Activated naive CD4-positive, alpha-beta T cell treated with anti-CD3 and anti-CD28 coated beads, Interleukin-2, amount 50 U/mL, for 16 hours (primary cell): ENCODE data around the gene LIPC.
A peak's percentile ranks its signal among the peaks of the same experiment; 100 is the strongest.

Experiments used
- DNase-seq: peaks from one replicate; pipeline ENCODE4 v3.0.0-alpha.2; 2020

The LIPC gene

DNA sequence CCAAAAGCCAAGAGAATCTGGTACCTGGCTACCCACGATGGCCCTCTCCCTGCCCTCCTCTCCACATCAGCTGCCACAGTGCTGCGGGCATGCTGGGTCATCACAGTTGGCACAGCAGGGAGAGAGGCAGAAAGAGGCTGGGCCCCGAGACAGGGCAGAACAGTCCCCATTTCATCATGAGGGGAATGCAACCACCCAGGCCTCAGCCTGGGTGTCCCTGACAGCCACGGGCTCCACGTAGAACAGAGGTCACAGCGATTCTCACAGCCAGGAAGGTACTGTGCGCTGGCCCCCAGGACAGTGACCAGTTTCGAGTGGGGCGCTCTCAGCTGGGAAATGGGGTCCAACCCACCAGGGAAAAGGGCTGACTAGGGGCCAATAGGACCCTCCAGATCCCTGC is 6.3 kb downstream of the LIPC start:
- DNase-seq = no peak

DNA sequence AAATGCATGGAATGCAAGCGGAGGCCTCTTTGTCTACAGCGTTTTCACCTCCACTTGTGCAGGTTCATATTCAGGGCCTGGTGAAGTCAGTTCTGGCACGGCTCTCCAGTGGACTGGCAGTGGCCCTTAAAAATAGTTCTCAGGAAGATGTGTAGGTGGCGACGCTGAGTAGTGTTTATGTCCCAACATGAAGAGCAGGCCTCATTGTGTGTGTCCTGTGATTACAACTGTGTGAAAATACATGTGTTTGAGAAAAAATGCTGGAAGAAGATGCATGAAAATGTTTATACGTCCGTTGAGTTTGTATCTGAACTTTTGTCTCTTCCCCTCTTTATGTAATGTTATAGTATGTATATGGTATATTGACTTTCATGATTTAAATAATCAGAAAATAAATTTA is 7.2 kb downstream of the LIPC start:
- peak; percentile 29 for DNase-seq

DNA sequence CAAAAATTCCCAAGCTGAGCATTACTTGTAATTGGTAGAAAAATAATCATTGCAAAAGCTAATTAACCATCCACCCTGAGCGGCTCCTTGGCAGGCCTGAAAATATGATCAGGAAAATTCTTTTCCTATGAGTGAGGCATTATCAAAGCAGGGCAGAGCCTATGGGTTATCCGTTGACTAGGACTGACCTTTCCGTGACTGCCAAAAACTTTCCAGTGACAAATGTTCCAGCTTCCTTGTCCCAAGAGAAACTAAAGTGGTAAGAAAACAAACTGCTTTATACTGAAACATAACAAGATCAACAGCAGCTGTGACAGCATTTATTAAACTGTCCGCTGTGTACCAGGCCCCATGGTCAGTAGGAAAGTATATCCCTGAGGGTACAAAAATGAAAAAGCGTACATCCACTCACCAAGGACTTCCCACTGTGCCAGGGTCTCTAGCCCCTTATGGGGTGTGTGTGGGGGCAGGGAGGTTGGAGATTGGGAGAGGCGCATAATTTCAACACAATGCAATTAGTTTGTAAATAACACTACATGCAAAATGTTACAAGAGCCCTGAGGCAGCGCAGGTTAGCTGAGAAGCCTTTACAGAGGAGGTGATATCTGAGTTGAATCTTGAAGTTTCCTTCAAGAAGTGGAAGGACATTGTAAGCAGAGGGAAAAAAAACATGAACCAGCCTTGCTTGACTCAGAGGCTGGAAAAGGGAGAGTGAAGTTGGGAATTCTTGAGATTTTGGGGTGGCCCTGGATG is 8.5 kb downstream of the LIPC start:
- no peak for DNase-seq

DNA sequence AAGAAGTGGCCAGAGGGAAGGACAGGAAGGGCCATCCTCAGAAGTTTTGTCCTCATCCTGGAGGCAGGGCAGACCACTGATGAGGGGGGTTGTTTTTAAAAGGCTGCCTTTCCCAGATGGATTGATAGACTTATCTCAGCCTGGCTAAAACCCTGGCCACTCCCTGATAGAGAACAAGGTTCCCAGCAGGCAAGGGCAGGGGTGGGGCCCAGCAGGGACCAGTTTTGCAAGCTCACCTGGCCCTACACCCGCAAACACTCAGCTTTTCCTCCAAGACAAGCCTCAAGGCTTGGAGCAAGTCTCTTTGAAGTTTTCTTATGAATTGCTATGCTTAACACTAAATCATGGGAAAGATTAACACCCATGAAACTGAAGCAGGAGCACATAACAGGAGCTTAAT is 9.1 kb downstream of the LIPC start:
- no peak for DNase-seq

DNA sequence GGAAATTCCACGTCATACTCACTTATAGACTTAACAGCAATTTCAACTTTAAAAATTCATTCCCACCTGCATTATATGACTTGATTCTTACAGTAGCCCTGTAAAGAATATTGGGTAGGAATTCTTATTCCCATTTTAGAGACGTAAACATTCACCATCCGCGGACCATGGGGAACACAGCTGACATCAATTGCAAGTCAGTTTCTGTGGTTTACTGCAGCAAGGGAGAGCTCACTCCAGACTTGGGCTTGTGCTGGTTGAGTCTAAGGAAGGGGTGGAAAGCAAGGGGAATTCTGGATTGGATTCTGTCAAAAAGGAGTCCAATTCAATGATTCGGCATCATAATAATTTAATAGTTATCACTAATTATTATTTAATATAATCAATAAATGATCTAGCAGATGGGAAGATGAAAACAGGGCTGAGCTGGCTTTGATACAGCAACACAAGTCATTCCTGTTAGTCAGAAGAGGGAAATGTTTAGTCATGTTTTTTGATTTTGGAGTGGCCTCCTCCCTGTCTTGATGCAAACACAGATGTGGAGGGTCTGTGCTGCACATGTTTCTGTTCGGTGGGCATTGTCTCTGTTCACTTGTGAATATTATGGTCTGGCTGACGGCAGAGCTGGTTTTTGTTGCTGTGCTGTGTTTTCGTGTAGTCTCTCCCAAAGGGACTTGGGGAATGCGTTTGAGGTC is 9.7 kb downstream of the LIPC start:
- DNase-seq = no peak

DNA sequence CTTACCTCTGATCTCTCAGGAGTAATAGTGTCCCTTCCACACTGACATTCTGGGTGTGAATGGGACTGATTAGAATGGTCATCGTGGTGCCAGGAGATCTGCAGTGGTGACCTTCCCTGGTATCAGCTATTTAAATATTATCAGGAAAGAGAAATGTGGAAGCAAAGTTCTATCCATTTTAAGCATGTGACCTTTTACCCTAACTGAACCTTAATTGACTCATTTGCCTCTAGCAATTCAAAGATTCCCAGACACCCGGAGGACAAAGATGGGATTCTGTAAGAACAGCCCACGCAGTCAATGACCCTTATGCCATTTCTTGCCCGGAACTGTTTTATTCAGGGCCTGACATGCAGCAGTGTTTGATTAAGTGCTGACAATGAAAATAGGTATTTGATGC is 10.3 kb downstream of the LIPC start:
- no peak for DNase-seq

DNA sequence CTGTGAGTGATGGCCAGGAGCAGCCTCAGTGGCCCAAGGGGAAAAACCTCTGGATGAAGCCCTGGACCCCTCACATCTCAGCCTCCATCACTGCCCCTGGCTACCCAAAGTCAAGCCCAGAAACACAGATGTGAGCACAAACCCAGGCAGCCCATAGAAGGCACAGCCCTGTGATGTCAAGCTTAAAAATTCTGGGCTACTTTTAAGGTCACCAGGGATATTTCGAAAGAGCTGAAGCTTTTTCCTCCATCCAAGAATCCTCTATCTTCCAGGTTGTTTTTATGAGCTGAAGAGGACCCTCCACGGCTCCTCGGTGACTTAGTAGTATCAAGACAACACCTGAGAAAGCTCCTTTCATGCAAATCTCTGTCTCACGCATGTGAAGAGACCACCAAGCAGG is 11.5 kb downstream of the LIPC start:
- no peak for DNase-seq

DNA sequence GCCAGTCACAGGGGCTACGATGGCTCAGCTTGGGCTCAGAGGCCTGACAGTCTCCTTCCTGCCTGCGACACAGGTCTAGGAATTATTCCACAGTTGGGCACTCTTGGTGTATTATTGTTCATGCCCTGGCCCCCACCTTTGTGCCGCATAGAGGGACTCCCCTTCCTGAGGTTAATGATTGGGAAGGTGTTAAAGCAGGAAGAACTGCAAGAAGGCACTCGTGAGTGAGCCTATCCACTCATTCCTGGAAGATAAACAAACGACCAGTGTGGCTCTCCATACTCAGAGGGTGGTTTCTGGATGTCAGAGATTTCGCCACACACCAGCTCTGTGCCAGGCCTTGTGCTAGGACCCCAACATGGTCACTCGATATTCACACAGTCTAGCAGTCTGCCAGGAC is 12.3 kb downstream of the LIPC start:
- no peak for DNase-seq

DNA sequence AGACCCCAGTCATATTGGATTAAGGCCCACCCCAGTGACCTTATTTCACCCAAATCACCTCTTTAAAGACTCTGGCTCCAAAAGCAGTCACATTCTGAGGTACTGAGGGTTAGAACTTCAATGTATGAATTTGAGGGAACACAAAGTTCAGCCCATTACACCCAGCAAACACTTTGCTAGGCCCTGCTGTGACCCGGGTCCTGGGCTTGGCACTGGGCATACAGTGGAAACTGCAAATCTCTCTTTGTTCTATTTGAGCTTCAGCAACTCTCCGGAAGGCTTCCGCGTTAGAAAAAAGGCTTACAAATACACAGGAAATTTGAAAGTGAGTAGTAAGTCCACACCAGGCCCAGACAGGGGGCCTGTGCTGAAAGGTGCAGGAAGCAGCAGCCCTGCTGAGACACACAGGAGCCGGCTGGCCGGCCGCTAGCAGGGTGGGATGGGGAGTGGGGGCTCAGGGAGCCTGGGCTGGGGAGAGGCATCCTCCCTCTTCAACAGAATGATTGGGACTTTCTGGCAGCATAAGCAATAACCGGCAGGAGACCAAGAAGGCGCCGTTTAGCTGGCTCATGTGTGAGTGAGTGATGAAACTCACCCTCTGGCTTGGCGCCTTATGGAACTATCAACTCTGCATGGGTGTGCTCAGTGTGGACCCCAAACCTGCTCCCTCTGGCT is 13.0 kb downstream of the LIPC start:
- DNase-seq = no peak

DNA sequence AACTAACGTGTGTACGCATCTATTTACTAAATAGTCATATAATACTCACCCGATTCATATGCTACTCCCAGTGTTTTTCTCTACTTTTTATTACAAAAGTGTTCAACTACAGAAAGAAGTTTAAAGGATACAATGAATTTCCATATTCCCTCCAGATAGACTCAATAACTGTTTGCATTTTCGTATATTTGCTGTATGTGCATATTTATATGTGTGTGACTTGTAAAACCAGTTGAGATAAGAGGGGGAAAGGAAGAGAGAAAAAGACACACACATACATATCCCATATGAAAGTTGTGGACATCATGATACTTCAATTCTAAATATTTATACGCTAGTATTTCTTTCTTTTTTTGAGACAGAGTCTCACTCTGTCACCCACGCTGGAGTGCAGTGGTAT is 14.1 kb downstream of the LIPC start:
- DNase-seq = no peak

DNA sequence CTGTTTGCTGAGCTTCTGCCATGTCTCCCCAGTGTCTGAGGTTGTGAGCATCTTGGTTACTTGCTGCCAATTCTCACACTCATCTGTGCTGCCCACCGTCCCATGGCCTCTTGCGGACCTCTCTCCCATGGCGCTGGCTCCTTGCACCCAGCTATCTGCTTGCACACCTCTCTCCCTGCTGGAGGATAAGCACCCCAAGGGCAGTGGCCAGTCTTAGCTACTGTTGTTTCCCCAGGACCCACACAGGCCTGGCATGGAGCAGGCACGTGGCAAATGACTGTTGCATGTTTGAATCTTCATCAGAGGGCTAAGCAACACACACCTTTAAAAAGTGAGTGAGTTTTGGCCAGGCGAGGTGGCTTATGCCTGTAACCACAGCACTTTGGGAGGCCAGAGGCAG is 14.7 kb downstream of the LIPC start:
- DNase-seq = no peak

DNA sequence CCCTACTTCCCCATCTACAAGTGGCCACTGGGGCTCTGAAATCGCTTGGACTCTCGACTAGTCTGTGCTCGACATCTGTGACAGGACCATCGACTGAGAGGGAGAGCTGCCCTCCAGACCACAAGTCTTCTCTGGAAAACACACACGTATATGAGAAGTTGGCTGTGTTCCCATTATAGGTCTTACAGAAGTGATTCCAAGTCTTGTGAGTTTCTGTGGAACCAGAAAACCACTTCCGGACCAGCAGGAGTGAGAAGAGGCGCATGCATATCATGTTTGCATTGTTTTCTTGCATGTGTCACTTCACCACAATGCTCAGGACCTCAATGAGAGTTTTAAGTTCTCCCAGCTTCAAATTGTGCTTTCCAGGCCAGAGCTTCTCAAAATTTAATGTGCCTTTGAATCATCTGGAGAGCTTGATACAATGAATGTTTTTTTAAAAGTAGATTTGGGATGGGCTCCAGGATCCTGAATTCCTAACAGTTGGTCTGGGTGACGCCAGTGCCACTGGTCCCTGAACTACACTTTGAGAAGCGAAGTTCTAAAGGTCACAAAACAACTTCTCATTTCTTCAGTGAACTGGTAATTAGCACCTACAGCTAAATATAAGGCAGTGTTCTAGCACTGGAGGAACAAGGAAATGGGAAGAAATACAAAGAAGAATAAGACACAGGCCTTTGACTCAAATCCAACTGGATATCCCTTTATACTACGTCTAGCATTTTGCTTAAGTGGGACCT is 15.7 kb downstream of the LIPC start:
- DNase-seq = no peak

DNA sequence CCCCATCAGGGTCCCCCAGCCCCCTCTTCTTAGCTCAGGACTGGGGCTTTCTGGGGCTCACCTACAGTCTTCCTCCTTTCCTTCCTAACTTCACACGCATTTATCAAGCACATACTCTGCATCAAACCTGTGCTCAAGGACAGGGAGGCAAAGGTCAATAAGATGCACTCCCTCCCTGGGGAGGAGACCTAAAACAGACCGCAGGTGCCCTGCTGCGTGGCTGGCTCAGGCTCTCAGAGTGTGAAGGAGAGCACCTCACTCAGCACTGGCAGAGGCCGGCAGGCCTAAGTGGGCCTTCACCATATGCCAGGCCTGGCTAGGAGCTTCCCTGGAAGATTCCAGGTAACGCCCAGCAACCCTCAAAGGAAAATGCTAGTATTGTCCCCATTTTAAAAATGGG is 16.5 kb downstream of the LIPC start:
- DNase-seq = no peak

DNA sequence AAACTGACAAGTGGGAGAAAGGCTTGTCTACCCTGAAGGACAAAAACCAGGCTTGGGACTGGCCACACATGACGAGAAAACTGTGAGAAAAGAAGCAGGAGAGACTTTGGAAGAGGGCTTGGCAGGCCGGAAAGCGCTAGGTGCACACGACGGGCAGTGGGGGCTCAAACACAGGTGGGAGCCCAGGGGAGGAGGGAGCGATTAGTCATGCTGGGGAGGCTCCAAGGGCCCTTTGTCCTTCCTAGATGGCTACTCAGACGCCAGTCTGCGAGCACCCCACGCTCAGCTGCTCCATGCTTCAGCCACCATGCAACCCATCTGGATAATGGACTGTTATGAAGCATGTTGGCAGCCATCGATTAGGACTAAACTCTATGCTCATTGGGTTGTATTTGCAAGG is 17.1 kb downstream of the LIPC start:
- DNase-seq = no peak

DNA sequence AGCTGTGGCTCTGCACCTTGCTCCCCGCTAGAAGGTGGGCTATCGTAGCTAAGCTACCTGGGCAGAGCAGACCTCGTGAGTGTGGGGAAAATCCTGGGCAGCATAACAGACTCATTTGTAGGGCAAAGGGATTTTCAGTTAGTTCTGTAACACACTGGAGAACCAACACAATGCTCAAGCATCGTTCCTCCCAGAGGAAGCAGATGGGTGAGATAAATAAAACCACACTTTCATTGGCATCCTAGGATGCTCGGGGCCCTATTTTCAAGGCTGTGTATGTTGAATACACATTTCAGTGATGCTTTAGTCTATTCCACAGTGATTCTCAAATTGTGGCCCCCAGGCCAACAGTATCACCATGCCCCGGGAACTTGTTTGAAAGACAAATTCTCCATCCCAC is 20.0 kb downstream of the LIPC start:
- no peak for DNase-seq

DNA sequence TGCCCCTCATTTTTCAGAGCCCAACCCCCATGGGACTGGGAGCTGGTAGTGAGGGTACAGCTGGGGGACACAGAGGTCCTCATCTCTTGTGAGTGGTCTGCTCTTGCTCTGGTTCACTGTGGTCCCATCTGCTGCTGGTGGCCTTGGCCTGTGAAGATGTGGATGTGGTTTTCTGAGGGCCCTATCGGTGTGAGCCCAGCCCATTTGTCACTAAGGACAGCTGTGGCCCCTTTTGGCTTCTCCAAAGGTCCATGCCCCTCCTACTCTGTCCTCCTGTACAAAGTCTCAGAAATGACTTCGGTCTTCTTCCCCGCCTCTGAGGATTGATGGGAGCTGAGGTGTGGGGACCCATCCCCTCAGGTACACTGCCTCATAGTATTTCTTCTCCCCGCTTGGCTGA is 21.0 kb downstream of the LIPC start:
- DNase-seq = no peak

DNA sequence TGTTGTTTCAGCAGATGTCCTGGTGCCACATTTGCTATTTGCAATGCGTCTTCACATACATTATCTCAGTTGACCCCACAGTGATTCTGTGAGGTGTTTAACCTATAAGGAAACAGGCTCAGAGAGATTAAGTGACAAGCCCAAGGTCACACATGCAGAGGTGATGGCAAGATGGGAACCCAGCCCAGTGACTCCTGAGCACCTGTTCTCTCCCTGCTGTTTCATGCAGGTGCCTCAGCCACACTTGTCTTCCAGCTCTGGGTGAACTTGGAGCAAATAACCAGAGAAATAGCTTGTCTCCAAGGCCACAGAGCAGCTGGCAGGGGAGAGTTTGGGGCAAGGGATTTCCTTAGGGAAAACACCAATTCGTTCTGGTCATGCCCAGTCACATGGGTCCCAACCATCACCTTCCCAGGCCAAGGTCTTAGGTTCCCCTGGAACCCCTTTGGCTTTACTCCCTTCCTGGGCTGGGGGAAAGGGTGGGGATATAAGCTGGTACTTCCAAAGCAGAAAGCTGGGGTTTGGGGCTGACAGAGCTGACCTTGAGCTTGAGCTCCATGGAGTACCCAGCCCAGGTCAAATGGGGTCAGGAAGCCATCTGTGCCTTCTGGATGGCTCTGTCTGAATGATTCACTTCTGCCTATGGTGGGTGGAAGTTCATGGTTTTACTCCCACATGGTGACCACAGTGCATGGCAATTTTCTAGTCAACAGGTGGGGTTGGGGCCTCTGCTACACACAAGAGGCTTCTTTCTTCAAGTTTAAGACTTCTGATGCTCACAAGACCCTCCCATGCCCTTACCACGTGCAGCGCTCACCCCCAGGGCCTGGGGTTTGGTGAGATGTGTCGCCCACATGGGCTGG is 22.4 kb downstream of the LIPC start:
- peak; percentile 49 for DNase-seq

DNA sequence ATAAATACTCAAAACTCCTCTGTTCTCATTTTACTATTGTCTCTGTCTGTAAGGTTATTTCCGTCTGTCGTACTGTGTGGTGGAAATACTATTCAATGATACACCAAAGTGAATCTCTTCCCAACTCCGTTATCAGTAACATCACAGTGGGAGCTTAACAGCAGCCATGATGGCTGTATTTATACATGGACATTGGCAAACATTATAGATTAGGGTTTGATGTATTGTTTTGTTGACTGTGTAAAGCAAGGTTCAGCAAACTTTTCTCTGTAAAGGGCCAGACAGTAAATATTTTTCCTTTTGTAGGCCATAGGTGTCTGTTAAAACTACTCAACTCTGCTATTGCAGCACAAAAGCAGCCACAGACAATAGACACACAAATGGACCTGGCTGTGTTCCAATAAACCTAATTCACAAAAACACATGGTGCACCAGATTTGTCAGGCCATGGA is 23.2 kb downstream of the LIPC start:
- DNase-seq = no peak

DNA sequence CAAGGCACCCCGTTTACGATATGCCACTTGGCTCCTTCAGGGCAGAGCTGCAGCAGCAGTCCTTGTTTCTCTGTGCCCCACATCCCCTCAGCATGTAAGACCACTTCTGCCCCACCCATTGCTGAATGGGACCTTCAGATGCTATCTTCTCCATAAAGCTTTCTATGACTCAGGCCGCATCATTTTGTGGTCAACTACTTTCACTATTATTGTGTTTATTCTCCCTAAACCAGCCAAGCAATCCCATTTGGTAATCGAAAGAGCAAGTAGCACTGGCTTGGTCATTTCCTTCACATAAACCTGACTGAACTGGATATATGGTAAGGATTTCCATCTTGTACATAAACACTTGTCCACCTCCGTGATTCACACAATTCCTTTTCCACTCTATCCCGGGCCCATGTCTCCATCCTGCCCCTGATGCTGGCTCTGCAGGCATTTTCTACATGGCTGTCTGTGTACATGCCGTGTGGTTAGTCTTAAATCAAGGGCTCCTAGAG is 25.7 kb downstream of the LIPC start:
- no peak for DNase-seq

DNA sequence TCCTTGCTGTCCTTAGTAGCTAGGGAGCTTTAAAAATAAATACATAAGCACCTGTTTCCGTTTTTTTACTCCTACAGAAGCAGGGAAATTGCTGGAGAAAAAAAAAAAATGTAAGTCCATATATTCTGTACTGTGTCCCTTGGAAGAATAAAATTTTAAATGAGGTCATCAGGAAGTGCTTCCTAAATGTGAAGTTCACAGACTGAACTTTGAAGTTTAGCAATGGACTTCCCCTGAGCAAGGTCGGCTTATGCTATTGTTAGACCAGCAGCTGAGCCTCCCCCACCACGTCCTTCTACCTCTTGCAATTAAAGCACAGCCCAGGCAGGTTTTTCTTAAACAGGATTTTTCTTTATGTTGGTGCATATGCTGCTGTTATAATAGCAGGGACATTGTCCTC is 26.3 kb downstream of the LIPC start:
- no peak for DNase-seq

DNA sequence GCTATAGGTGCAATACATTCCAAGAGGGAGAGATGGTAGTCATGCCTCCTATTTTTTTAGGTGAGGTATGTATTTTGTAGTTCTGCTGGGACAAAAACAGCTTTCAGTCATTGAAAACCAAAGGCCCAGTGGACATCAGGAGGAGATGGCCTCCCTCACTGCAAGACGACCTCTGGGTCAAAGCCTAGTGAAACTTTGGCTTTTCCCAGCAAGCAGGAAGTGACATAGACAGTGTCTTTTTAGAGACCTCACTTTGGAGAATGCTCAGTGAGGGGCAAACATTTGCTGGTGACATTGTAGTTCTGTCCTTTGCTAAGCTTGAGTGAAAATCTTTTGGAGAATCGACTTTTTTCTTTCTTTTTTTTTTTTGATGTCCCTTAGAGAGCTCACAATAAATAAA is 27.3 kb downstream of the LIPC start:
- DNase-seq = no peak

DNA sequence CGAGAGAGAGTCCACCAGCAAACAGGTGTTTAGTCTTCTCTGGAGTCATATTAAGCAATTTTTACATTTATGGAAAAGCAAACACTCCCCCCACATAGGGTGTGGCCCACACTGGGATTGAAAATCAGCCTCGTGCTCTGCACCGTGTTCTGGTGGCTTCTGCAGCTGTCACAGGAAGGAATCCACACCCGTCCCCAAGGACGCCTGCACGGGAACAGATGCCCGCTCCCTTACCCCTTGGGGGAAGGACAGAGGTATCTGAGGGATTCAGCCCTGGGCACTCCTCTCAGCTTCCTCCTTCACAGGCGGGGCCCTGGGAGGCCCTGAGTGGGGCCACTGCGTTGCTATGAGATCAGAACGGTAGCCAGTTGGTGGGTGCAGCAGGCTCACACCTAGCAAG is 27.8 kb downstream of the LIPC start:
- no peak for DNase-seq
